Neuronal stem cell (in vitro differentiated cells): Measurements from ENCODE around the gene RNF25.

ENCODE experiments used
- DNase-seq: peaks from one replicate; pipeline ENCODE4 v3.0.0-alpha.2; 2013; ENCODE audit warnings: low spot score
- H2AFZ ChIP-seq: one replicate; pipeline ENCODE4 v1.6.1; 2013; ENCODE audit warnings: mild to moderate bottlenecking, low read length, inconsistent platforms
- H2AK5ac ChIP-seq: 2 replicates; pipeline ENCODE4 v1.6.1; 2013; ENCODE audit warnings: low read depth, mild to moderate bottlenecking, inconsistent platforms, low read length, moderate library complexity, mixed read lengths
- H2BK120ac ChIP-seq: 2 replicates; pipeline ENCODE4 v1.6.1; 2013; ENCODE audit warnings: low read depth, mild to moderate bottlenecking, inconsistent platforms, low read length, moderate library complexity, mixed read lengths
- H2BK12ac ChIP-seq: one replicate; pipeline ENCODE4 v1.6.1; 2013; ENCODE audit warnings: low read length, inconsistent platforms
- H2BK15ac ChIP-seq: 2 replicates; pipeline ENCODE4 v1.6.1; 2013; ENCODE audit warnings: mild to moderate bottlenecking, low read length, inconsistent platforms, mixed read lengths
- H2BK5ac ChIP-seq: one replicate; pipeline ENCODE4 v1.6.1; 2013; ENCODE audit warnings: inconsistent platforms, mild to moderate bottlenecking, low read length, moderate library complexity
- H3K14ac ChIP-seq: one replicate; pipeline ENCODE4 v1.6.1; 2013; ENCODE audit warnings: low read length, inconsistent platforms
- H3K18ac ChIP-seq: 2 replicates; pipeline ENCODE4 v1.6.1; 2013; ENCODE audit warnings: low read length, inconsistent platforms
- H3K23ac ChIP-seq: 2 replicates; pipeline ENCODE4 v1.6.1; 2013; ENCODE audit warnings: low read depth, mild to moderate bottlenecking, mixed read lengths, low read length, inconsistent platforms; ENCODE audit not compliant: poor library complexity
- H3K27ac ChIP-seq: replicated peaks from 3 replicates; pipeline ENCODE4 v1.5.1; 2013; ENCODE audit warnings: low read length, inconsistent platforms
- H3K27me3 ChIP-seq, 3 experiments: 2 replicates each; pipeline ENCODE4 v1.6.1; 2013; ENCODE audit warnings: low read length in 3 of 3, mild to moderate bottlenecking in 2 of 3, inconsistent platforms in 1 of 3, low read depth in 1 of 3, mixed read lengths in 1 of 3, moderate library complexity in 1 of 3; ENCODE audit not compliant: control insufficient read depth in 3 of 3, insufficient read depth in 3 of 3
- H3K36me3 ChIP-seq, 2 donors: replicated peaks in 1 of 2; 2 replicates each; pipeline ENCODE4 v1.6.1; 2013; ENCODE audit warnings: low read length in 2 of 2; ENCODE audit not compliant: control insufficient read depth in 2 of 2, insufficient read depth in 2 of 2
- H3K4ac ChIP-seq: 2 replicates; pipeline ENCODE4 v1.6.1; 2013; ENCODE audit warnings: inconsistent platforms, mild to moderate bottlenecking, low read length, moderate library complexity
- H3K4me1 ChIP-seq, 2 donors: 1 replicate in 1 of 2; 2 replicates in 1 of 2; pipeline ENCODE4 v1.6.1; 2013; ENCODE audit warnings: low read length in 2 of 2, low read depth in 1 of 2; ENCODE audit not compliant: control insufficient read depth in 2 of 2, insufficient read depth in 1 of 2
- H3K4me2 ChIP-seq: one replicate; pipeline ENCODE4 v1.6.1; 2013; ENCODE audit warnings: mild to moderate bottlenecking, low read length, inconsistent platforms; ENCODE audit not compliant: insufficient read depth, poor library complexity, severe bottlenecking
- H3K4me3 ChIP-seq, 2 donors: 2 replicates each; pipeline ENCODE4 v1.5.1; 2013; ENCODE audit warnings: low read length in 2 of 2, mild to moderate bottlenecking in 2 of 2, inconsistent platforms in 1 of 2, moderate library complexity in 1 of 2
- H3K79me1 ChIP-seq: one replicate; pipeline ENCODE4 v1.6.1; 2013; ENCODE audit warnings: low read depth, mild to moderate bottlenecking, inconsistent platforms, low read length, moderate library complexity
- H3K9ac ChIP-seq: one replicate; pipeline ENCODE4 v1.6.1; 2013; ENCODE audit warnings: mild to moderate bottlenecking, low read depth, low read length, inconsistent platforms; ENCODE audit not compliant: poor library complexity
- H3K9me3 ChIP-seq, 2 donors: replicated peaks in 1 of 2; 2 replicates each; pipeline versions ENCODE3 to v1.6.1; 2013; ENCODE audit warnings: low read length in 2 of 2, mild to moderate bottlenecking in 2 of 2, inconsistent platforms in 1 of 2, low read depth in 1 of 2, mixed read lengths in 1 of 2, moderate library complexity in 1 of 2; ENCODE audit not compliant: control insufficient read depth in 2 of 2, insufficient read depth in 1 of 2
- H4K8ac ChIP-seq: one replicate; pipeline ENCODE4 v1.6.1; 2013; ENCODE audit warnings: low read depth, mild to moderate bottlenecking, inconsistent platforms, low read length, moderate library complexity
- H4K91ac ChIP-seq: one replicate; pipeline ENCODE4 v1.6.1; 2013; ENCODE audit warnings: low read length, low read depth, mild to moderate bottlenecking, inconsistent platforms; ENCODE audit not compliant: poor library complexity
- WGBS, 2 donors: extraction: QIAGEN DNeasy Blood & Tissue Kit; methylation state at CpG; one replicate each; pipeline ENCODE4 v1.1.7; 2013; ENCODE audit warnings: missing lambda C conversion rate in 2 of 2, mixed read lengths in 1 of 2; ENCODE audit not compliant: insufficient read length in 2 of 2, insufficient replicate concordance in 1 of 2; ENCODE audit errors: extremely low coverage in 2 of 2; 5-methylcytosine and 5-hydroxymethylcytosine counted together

The RNF25 gene

GRCh38 chr2:218648088-218648786, 23.6 kb downstream of the RNF25 start:
- peak; percentile 35 for DNase-seq
- H4K8ac ChIP-seq: no peak overlapping the region
- H3K79me1 ChIP-seq: peaks cover 3% of the 10 kb centered on the region
- H3K18ac ChIP-seq: no peak overlapping the region
- no peak overlapping the region for H3K14ac ChIP-seq
- no peak overlapping the region for H2BK5ac ChIP-seq
- H4K91ac ChIP-seq: no peak overlapping the region
- no peaks in the 10 kb centered on the region for H3K9me3 ChIP-seq
- H3K27ac ChIP-seq: no peak overlapping the region
- no peaks in the 10 kb centered on the region for H3K4me1 ChIP-seq
- no peak overlapping the region for H3K4ac ChIP-seq
- H3K4me3 ChIP-seq: no peak overlapping the region
- whole genome bisulfite sequencing, 2 donors: no CpG with 5 or more reads among the region's 9 CpGs
- H3K9ac ChIP-seq: no peak overlapping the region
- H2BK120ac ChIP-seq: no peak overlapping the region
- no peak overlapping the region for H2AFZ ChIP-seq
- no peak overlapping the region for H3K23ac ChIP-seq
- no peak overlapping the region for H2BK12ac ChIP-seq
- no peak overlapping the region for H2AK5ac ChIP-seq
- H2BK15ac ChIP-seq: no peak overlapping the region
- H3K27me3 ChIP-seq: no peaks in the 10 kb centered on the region
- H3K4me2 ChIP-seq: no peak overlapping the region
- H3K36me3 ChIP-seq: peaks cover 58 to 97% of the 10 kb centered on the region in 2 donors

DNA sequence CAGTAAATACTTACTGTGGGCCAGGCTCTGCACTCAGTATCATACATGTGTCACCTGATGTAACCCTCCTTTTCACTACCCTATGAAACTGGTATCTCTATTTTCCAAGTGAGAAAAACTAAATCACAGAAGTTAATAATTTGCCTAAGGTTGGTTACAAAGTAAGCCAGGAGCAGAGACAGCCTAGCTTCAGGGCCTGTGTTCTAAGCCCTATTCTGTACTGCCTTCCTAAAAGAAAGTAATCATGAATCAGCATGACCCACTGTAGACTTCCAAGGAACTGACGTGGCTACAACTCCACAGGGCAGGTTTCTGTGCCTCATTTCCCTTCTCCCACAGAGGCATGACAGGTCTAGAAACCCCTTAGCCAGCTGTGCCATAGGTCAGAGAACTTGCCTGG, 26.7 kb downstream of the RNF25 start:
- H3K79me1 ChIP-seq: peaks cover 5% of the 10 kb centered on the region
- no peak overlapping the region for H2BK12ac ChIP-seq
- no peak for DNase-seq
- no peak overlapping the region for H3K14ac ChIP-seq
- H3K4ac ChIP-seq: no peak overlapping the region
- H4K8ac ChIP-seq: no peak overlapping the region
- WGBS, 2 donors: no CpG with 5 or more reads among the region's 1 CpG
- H3K27me3 ChIP-seq: no peaks in the 10 kb centered on the region
- H3K18ac ChIP-seq: no peak overlapping the region
- H2BK15ac ChIP-seq: no peak overlapping the region
- H3K9me3 ChIP-seq: no peaks in the 10 kb centered on the region
- H2AK5ac ChIP-seq: no peak overlapping the region
- no peak overlapping the region for H3K27ac ChIP-seq
- peaks cover 68 to 95% of the 10 kb centered on the region in 2 donors for H3K36me3 ChIP-seq
- no peak overlapping the region for H3K4me3 ChIP-seq
- H3K9ac ChIP-seq: no peak overlapping the region
- H3K4me2 ChIP-seq: no peak overlapping the region
- H2BK5ac ChIP-seq: no peak overlapping the region
- H2BK120ac ChIP-seq: no peak overlapping the region
- H2AFZ ChIP-seq: no peak overlapping the region
- no peak overlapping the region for H4K91ac ChIP-seq
- H3K23ac ChIP-seq: no peak overlapping the region
- no peaks in the 10 kb centered on the region for H3K4me1 ChIP-seq

DNA sequence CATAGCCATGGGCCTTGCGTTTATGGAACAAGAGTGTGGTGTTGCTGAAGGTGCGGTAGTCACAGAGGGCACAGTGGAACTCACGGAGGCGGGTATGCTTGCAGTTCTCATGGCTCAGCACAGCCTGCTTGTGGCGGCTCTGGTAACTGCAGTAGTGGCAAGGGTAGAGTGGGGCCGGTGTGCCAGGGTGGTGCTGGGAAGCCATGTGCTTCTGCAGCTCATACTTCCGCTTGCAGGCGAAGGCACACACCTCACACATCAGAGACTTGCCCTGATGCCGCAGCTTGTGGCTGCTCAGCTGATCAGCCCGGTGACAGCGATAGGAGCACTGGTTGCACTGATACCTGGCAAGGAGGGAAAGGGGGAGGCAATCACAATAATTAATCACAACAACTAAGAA, 27.1 kb downstream of the RNF25 start:
- no peak overlapping the region for H4K8ac ChIP-seq
- no peak overlapping the region for H2AK5ac ChIP-seq
- H3K9ac ChIP-seq: peak overlapping the region; percentile 78
- no peak overlapping the region for H4K91ac ChIP-seq
- H2BK12ac ChIP-seq: no peak overlapping the region
- no peak overlapping the region for H3K4ac ChIP-seq
- H3K4me2 ChIP-seq: no peak overlapping the region
- peaks cover 5% of the 10 kb centered on the region for H3K79me1 ChIP-seq
- H2BK15ac ChIP-seq: no peak overlapping the region
- no CpG with 5 or more reads among the region's 11 CpGs for WGBS, 2 donors
- no peak overlapping the region for H2AFZ ChIP-seq
- H3K23ac ChIP-seq: peak overlapping the region; percentile 45
- H2BK5ac ChIP-seq: no peak overlapping the region
- H3K27me3 ChIP-seq: no peaks in the 10 kb centered on the region
- no peak overlapping the region for H3K27ac ChIP-seq
- no peak overlapping the region for H3K14ac ChIP-seq
- H3K36me3 ChIP-seq: peaks cover 66 to 95% of the 10 kb centered on the region in 2 donors
- H3K9me3 ChIP-seq: no peaks in the 10 kb centered on the region
- DNase-seq: no peak
- peak overlapping the region in 1 of 2 donors; percentile 6 for H3K4me3 ChIP-seq
- no peak overlapping the region for H3K18ac ChIP-seq
- H3K4me1 ChIP-seq: no peaks in the 10 kb centered on the region
- no peak overlapping the region for H2BK120ac ChIP-seq

GRCh38 chr2:218643751-218644310, 28.0 kb downstream of the RNF25 start:
- H3K79me1 ChIP-seq: peaks cover 5% of the 10 kb centered on the region
- no peak overlapping the region for H2AFZ ChIP-seq
- no peak overlapping the region for H3K23ac ChIP-seq
- H2BK15ac ChIP-seq: no peak overlapping the region
- H3K18ac ChIP-seq: no peak overlapping the region
- peaks cover 65 to 94% of the 10 kb centered on the region in 2 donors for H3K36me3 ChIP-seq
- no peak overlapping the region for H3K27ac ChIP-seq
- WGBS, 2 donors: no CpG with 5 or more reads among the region's 10 CpGs
- H4K91ac ChIP-seq: no peak overlapping the region
- DNase-seq: no peak
- H4K8ac ChIP-seq: no peak overlapping the region
- no peak overlapping the region for H2BK12ac ChIP-seq
- H3K4me1 ChIP-seq: no peaks in the 10 kb centered on the region
- H3K27me3 ChIP-seq: no peaks in the 10 kb centered on the region
- H2BK5ac ChIP-seq: no peak overlapping the region
- H3K4me2 ChIP-seq: no peak overlapping the region
- H2AK5ac ChIP-seq: no peak overlapping the region
- H3K9me3 ChIP-seq: no peaks in the 10 kb centered on the region
- H2BK120ac ChIP-seq: no peak overlapping the region
- no peak overlapping the region for H3K14ac ChIP-seq
- no peak overlapping the region for H3K9ac ChIP-seq
- H3K4me3 ChIP-seq: no peak overlapping the region
- H3K4ac ChIP-seq: no peak overlapping the region
